GM21447 (cell line): ENCODE results near the gene ANXA10.
A peak's percentile ranks its signal among the peaks of the same experiment; 100 is the strongest.
"Not testable (repeated sequence)": the region's sequence is repeated elsewhere in the genome, so short reads cannot be mapped to it uniquely, and the experiment has no call there.

Experiments used
- ATAC-seq: cut with Tn5 transposase; IDR thresholded peaks from one replicate; pipeline ENCODE4 v1.9.1; 2021; ENCODE audit not compliant: unreplicated experiment

Gene ANXA10

GRCh38 chr4:168118116-168118655, 25.8 kb downstream of the ANXA10 start:
- no peak for ATAC-seq

GRCh38 chr4:168119100-168119499, 26.8 kb downstream of the ANXA10 start:
- no peak for ATAC-seq

- ATAC-seq, result no peak
Observed at GRCh38 chr4:168119890-168120289, 27.6 kb downstream of the ANXA10 start.

GRCh38 chr4:168120811-168121210, 28.5 kb downstream of the ANXA10 start:
- no peak for ATAC-seq

- no peak for ATAC-seq
Observed at GRCh38 chr4:168124008-168124641, 31.8 kb downstream of the ANXA10 start.

DNA sequence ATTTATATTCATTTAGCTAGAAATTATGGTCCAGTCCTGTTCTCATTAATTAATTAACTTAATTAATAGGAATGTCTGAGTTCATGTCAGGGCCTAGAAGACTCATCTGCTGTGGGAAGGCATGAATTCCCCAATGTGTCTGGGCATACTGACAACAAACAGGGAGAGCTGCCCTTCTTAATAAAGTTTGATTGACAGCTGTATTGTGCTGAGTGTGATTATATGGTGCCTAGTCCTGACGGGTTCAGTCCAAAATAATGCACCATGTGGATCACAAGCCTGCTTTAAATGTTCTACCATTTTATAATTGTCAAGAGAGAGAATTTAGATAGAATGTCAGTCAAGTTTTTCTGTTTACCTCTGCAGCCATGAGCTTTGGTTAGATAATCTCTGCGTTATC, 34.6 kb downstream of the ANXA10 start:
- ATAC-seq, result no peak

DNA sequence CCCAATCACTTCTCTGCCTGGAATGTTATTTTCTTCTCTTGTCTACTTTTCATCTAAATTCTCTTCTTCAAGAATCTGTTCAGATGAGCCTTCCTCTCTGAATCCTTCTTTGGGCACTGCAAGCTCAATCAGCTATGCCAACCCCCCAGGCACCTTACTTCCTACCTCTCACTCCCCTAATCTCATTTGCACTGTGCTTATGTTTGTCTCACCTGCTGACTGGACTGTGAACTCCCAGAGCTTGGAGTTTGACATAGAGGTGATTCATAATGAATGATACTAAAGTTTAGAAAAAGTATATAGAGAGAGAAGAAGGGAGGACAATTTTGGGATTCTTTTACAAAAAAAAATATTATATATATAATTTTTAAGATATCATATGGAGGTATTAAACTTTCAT, 36.3 kb downstream of the ANXA10 start:
- no peak for ATAC-seq

GRCh38 chr4:168129046-168129772, 36.9 kb downstream of the ANXA10 start:
- ATAC-seq, result no peak

GRCh38 chr4:168129802-168130201, 37.5 kb downstream of the ANXA10 start:
- no peak for ATAC-seq

DNA sequence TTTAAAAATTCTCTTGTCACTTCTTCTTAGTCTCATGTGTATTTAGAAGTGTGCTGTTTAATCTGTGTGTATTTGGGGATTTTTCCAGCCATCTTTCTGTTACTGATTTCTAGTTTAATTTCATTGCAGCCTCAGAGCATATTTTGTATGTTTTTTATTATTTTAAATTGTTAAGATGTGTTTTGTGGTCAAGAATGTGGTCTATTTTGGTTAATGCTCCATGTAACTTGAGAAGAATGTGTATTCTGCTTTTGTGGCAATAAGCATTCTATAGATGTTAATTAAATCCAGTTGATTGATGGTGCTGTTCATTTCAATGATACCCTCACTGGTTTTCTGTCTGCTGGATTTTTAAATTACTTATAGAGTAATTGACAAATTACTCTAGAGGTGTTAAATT, 38.9 kb downstream of the ANXA10 start:
- no peak for ATAC-seq

- no peak for ATAC-seq
Observed at GRCh38 chr4:168134651-168135050, 42.3 kb downstream of the ANXA10 start.

- ATAC-seq, result not testable (repeated sequence)
Observed at GRCh38 chr4:168135860-168136259, 43.5 kb downstream of the ANXA10 start.

DNA sequence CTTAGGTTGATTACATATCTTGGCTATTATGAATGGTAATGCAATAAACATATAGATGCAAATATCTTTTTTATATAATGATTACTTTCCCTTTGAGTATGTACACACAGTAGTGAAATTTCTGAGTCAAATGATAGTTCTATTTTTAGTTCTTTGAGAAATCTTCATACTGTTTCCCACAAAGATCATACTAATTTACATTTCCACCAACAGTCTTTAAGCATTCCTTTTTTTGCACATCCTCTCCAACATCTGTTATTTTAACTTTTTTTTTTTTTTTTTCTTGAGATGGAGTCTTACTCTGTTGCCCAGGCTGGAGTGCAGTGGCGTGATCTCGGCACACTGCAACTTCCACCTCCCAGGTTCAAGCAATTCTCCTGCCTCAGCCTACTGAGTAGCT, 45.4 kb downstream of the ANXA10 start:
- not testable (repeated sequence) for ATAC-seq

- no peak for ATAC-seq
Observed at GRCh38 chr4:168138143-168138542, 45.8 kb downstream of the ANXA10 start.

DNA sequence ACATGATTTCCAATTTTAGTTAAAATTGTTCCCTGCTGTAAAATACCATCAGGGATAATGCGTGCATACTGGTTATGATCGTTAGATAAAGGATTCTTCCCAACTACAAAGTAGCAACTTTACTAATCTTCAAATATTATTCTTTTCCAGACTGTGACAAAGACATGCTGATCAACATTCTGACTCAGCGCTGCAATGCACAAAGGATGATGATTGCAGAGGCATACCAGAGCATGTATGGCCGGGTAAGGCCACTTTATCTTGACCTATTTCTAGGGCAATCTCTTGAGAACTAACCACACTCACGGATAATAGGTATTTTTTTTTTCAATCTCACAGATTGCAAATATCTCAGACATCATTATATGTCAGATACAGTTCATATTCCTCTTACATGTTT, 47.0 kb downstream of the ANXA10 start:
- ATAC-seq, result no peak

GRCh38 chr4:168141733-168142132, 49.4 kb downstream of the ANXA10 start:
- ATAC-seq, result no peak

DNA sequence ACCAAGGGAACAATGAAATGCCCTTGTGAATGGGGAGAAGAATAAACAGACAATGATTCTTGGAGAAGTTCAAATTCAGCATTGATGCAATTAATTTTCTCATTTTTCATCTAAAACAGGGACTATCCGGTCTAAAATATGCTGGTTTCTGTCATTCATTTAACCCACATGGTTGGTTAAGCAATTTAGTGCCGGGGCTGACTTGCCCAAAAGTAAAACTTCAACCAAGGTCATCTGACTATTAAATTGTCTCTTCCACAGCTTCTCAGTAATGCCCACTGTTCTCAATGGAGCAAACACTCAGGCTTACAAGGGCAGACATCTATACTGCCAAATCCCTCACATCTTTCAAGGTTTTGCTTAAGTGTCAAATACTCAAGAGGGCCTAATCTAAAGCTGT, 51.3 kb downstream of the ANXA10 start:
- no peak for ATAC-seq

DNA sequence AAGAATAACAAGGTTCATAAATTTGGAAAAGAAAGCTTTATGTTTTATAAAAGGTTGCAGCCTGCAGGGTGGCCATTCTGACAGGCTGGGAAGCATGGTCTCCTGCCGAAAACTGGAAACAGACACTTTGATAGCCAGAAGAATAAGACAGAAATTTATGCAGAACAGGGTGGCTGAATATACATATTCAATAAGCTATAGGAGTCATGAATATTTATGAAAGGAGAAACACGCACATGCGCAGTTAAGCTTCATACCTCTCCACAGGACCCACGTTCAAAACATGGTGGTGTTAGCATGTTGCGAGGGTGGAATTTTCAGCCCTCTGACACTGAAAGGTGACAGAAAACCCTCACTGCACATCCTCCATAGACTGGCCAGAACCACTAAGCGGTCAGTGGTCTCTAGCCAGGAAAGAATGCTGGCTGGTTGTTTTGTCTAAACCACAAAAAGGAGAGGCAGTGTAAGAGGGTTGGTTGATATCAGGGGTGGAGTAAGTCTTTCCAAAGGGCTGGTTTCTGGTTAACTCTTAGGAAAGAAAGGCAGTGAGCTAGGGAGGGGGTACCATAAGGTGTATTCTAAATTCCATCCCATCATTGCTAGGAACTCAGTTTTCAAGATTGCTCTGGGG, 58.2 kb downstream of the ANXA10 start:
- ATAC-seq, result no peak

GRCh38 chr4:168151327-168151726, 59.0 kb downstream of the ANXA10 start:
- no peak for ATAC-seq

DNA sequence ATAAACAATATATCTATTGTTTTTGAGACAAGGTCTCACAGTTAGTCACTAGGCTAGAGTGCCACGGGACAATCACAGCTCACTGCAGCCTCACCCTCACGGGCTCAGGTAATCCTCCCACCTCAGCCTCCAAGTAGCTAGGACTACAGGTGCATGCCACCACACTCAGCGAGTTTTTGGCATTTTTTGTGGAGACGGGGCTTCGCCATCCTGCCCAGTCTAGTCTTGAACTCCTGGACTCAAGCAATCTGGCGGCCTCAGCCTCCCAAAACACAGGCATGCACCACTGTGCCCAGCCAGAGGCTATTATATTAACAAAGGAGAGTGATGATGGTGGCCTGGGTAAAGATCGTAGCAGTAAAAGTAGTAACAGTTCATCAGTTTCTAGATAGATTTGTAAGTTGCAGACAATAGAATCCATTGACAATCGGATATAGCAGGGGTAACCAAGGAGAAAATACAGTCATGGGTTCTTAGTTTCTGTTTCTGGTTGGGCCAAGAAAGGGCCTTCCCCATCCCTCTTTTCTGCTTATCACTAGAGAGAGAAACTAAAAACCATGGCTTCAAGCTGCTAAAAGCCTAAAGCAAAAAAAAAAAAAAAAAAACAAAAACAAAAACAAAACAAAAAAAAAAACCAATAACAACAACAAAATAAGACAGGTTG, 60.6 kb downstream of the ANXA10 start:
- no peak for ATAC-seq

DNA sequence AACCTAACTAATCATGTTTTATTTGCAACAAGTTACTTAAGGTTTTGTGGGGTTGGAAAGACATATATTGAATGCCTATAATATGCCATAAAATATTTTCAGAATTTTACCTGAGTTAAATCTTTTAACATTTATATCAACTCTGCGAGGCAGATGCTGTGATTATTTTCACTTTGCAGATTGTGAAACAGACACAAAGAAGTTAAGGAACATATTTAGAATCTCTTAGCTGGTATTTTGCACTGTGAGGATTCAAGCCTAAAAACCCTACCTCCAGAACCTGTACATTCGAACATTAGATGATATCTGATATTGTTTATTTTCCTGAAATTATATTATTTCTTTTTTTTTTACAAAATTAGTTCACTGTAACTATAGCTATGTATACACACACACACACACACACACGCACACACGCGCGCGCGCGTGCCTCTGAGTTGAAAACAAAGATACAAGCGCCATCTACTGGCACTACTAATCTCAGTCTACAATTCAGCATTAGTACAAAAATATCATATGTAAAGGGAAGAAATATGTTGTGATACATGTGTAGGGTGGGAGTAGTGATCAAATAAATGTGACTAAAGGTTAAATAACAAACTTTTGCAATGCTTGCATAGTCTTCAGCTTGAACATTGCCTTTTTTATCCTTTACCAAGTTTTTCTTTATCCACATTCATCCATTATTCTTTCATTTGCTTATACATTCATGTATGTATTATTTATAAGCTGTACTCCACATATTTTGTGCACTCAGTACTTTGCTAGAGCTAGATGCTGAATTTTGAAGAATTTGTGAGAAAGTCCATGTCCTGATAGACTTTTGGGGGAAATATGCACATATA, 61.5 kb downstream of the ANXA10 start:
- ATAC-seq, result peak; percentile 88
